HUDEP-2 (cell line): ENCODE data around the gene DCPS.
A peak's percentile ranks its signal among the peaks of the same experiment; 100 is the strongest.
"Not testable (repeated sequence)": the region's sequence is repeated elsewhere in the genome, so short reads cannot be mapped to it uniquely, and the experiment has no call there.

Source experiments
- DNase-seq, 76 experiments: peaks; one replicate each; lab custom pipeline; 2025; ENCODE audit not compliant: unreplicated experiment in 76 of 76; lab: John Stamatoyannopoulos, UW

The DCPS gene, protein sequence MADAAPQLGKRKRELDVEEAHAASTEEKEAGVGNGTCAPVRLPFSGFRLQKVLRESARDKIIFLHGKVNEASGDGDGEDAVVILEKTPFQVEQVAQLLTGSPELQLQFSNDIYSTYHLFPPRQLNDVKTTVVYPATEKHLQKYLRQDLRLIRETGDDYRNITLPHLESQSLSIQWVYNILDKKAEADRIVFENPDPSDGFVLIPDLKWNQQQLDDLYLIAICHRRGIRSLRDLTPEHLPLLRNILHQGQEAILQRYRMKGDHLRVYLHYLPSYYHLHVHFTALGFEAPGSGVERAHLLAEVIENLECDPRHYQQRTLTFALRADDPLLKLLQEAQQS

DNA sequence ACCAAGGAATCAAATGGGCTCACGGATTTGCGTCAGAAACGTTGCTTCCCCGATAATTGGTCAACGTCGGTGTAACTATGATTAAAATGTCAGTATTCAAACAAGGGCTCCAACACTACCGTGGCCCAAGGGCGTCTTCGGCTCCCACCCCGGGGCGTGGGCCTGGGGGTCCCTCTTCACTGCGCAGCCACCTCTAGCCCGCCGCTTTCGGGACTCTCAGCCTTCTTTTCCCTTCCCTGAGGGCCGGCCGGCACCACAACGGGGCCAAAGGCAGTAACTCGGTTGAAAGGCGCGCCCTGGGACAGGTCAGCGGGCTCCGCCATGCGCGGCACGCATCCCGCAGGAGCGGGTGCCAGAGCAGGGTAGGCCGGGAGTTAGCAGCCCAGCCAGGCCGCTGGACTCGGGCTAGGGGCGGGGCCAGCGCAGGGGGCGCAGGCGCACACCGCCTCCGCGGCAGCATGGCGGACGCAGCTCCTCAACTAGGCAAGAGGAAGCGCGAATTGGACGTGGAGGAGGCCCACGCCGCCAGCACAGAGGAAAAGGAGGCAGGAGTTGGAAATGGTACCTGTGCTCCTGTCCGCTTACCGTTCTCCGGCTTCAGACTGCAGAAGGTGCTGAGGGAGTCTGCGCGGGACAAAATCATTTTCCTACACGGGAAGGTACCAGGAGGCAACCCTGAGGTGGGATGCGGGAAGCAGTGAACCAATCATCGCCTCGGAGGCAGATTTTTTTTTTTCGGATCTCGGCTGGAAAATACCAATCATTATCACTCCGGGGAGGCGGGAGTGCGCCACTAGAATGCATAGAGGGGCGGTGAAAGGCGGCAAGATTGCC lies at the start of gene DCPS:
DCPS (plus strand) TSS at position 438 of the 834 bp plus-strand sequence; CDS start at position 459, 21 bp downstream.
- peak in 73 of 76 experiments; percentile 37 to 86 (median 71) for DNase-seq

DNA sequence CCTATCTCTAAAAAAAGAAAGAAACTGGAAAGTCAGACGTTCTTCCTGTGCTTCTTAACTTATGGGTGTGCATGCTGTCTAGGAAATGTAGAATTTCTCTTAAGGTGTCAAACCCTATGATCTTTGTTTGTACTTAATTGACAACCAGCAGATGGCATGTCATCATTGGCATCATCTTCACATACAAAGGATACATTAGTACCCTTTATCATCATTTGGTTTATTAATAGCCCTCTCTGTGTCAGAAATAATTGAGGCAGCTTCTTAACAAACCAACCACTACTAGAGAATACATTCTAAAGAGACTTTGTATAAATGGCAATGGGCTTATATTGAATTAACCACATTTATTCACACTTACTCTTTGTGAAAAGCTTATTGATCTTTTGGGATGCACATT lies 49.0 kb upstream of the DCPS start:
- no peak for DNase-seq

DNA sequence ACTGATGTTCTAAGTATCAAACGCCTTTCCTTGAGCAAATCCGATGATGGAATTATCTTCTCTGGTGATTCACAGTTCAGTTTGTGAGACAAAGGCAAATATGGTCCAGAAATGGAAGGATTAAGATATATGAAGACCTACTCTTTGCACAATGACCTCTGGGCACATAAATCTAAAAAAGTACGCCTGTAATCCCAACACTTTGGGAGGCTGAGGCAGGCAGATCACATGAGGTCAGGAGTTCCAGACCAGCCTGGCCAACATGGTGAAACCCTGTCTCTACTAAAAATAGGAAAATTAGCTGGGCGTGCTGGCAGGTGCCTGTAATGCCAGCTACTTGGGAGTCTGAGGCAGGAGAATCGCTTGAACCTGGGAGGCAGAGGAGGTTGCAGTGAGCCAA lies 48.4 kb upstream of the DCPS start:
- not testable (repeated sequence) for DNase-seq

DNA sequence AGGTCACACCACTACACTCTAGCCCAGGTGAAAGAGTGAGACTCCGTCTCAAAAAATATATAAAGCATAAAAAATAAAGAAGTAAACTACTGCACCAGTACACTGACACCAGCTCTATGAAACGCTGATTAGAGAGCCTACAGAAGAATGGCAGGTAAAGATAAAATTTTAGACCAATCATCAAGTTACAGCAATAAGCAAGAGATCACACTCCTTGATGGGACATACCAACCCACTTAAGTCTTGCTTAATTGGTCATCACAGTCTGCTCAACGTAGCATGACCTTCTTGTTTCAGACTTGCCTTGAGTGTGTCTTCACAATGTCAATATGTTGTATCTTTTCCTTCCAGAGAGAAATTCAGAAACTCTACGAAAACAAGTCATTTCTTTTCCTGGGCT lies 47.6 kb upstream of the DCPS start:
- DNase-seq: no peak

DNA sequence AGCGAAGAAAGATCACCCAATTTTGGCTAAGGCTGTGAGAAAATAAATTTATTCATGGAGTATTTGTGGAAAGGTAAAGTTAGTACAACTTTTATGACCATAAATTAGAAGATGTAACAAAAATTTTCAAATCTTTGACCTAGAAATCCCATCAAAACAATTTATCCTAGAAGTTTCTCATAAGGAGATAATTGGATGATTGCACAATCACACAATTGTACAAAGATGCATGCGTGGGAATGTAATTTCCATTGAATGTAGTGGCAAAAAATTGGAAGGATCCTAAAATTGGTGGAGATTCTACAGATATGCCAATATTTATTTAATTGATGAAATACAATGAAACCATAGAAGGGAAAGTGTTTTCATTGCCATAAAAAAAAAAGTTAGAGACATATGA lies 46.7 kb upstream of the DCPS start:
- DNase-seq: no peak

DNA sequence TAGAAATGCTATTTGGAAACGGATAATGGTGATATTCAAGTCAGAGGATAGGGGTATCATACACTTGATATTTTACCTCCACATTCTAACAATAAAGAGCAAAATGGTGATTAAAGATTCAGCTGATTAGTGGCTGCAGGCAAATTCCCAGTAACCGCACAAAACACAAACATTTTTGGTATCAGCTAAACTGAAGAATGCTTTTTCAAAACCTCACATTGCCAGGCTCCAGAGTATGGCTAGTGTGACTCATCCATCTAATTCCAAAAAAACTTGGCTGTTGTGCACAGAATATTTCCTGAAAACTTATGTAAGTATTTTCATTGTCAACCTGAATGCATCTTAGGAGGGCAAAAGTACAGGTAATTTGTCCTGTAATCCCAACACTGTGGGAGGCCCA lies 46.1 kb upstream of the DCPS start:
- DNase-seq: no peak

DNA sequence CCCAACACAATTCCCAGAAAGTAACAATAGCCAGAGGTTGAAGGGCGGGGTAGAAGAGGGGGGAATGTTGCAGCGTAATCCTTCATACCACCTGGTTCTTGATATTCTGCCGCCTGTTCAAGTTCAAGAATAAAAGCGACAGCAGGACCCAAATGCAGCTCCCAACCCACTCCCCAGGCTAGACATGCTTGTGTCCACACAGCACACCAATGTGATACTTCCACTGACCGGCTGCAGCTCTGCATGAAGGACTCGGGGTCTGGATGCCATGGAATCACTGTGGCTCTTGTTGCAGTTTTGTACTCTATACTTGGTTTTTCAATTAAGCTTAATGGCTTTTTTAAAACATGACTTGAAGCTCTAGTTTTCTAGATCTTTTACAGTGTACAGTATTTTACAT lies 41.6 kb upstream of the DCPS start:
- DNase-seq: no peak

DNA sequence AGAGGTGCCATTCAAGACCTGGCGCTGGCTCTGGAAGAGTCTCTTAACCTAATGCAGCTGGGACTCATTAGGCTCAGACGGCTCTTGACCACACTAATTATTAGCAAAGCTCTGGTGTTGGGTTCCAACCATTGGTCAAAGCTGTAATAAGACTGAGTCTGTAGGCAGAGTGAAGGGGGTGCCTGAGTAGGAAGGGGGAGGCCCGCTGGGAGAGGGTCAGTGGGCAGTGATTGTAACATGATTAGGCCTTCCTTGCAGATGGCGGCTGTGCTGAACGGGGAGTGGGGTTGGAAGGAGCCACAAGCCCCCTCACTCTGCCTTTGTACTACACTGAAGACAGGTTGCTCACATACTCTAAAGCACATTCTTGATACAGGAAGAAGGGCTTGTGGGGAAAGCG lies 40.4 kb upstream of the DCPS start:
- DNase-seq: no peak

DNA sequence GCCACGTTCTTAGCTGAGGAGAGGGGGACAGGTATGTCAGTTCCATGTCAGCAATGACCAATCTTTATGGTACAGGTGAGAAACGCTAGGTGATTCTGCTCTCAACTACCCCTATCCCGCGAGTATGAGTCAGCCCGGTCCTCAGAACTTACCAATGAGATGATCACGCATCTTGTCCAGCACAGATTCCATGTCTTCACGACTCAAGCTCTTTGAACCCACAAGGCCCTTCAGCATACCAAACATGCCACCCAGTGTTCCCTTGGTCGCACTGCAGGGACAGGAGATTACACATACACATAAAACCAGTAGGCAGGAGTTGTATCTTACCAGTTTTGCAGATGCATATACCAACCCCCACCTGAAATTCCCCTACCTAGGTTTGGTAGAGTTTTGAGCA lies 38.0 kb upstream of the DCPS start:
- DNase-seq: no peak

DNA sequence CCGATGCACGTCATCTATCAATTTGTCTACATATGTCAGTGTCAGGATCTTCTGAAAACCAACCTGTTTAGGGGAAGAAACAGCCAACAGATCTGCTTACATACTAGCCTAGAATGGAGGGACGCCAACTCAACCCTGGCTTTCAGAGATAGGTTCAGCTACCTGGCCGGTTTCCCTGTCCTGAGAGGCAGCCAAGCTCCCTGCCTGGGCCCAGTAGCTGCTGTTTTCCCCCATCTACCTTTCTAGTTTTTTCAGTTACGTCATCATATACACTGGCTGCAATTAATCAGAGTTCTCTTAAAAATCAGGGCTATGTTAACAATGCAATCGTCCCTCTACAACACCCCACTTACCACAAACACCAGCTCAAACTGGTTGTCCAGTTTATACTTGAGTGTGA lies 36.2 kb upstream of the DCPS start:
- no peak for DNase-seq

DNA sequence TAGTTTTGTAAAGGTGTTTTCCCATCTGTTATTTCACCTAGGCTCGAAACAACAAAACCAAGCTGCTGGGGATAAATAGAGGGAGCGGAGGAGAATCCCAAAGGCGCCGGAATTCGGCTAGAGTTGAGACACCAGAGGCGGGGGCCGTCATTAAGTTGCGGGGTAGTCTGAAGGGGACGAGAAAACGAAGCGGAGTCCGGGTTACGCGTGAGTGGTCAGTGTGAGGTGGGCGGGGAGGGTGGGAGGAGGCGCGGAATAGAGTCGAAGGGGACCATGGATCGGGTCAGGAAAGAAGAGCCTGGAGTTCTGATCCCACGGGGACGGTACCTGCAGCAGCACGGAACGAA lies 35.5 kb upstream of the DCPS start:
- DNase-seq: no peak

DNA sequence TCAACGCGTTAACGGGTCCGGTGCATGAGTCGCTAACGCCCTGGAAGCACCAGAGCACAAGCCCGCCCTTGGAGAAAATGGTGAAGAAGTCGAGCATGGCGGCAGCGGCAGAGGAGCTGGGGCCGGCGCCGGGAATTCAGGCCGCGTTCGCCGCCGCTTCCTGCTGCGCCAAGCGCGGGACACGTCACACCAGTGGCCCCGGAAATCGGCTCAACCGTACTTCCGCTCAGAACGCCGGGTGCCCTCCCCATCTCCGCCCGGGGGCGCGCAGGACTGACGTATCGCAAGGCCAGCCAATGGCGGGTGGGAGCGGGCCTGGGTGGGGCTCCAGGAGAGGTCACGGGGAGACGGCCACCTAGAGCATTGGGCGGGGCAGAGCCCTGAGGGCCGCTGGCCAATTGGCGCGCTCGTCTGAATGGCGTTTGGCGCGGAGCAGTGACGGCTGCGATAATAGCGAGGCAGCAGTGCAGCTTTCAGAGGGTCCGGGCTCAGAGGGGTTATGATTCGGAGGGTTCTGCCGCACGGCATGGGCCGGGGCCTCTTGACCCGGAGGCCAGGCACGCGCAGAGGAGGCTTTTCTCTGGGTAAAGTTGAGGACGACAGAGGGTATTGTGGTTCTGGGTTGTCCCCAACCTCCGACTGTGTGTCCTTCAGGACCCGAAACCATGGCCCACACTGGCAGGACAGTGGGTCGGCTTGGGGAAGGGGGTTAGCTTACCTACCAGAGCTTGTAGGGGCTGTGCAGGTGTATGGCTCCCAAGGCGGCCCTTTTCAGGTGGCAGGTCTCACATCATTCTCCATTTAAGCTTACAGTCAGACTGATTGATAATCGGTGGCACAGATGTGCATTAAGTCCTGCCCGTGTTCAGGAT lies 34.9 kb upstream of the DCPS start, which contains the start of the genes FOXRED1 and SRPRA:
FOXRED1 (plus strand) TSS at position 447 of the 872 bp plus-strand sequence; CDS start at position 500, 53 bp downstream.
SRPRA (minus strand) TSS at position 188 of the 872 bp plus-strand sequence; CDS start at position 97, 91 bp downstream.
- DNase-seq: peak in 75 of 76 experiments; percentile 34 to 99 (median 98)

DNA sequence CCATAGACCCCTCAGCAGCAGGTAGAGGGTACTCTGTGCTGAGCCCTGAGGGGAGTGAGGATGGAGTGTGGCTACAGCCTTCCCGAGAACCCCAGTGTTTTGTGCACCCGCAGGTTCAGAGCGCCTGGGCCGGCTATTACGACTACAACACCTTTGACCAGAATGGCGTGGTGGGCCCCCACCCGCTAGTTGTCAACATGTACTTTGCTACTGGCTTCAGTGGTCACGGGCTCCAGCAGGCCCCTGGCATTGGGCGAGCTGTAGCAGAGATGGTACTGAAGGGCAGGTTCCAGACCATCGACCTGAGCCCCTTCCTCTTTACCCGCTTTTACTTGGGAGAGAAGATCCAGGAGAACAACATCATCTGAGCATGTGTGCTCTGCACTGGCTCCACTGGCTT lies 26.5 kb upstream of the DCPS start:
- DNase-seq: no peak

DNA sequence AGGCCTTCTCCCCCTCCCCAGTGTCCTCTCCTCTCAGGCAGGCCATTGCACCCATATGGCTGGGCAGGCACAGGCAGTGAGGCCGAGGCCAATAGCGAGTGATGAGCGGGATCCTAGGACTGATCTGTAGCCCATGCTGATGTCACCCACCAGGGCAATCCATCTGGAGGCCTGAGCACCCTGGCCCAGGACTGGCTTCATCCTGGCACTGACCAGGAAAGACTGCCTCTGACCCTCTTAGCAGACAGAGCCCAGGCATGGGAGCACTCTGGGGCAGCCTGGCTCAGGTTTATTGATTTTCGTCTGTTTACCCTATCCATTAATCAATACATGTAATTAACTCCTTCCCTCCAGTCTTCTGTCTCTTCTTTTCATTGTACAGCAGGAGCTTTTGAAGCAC lies 26.1 kb upstream of the DCPS start:
- DNase-seq: no peak

DNA sequence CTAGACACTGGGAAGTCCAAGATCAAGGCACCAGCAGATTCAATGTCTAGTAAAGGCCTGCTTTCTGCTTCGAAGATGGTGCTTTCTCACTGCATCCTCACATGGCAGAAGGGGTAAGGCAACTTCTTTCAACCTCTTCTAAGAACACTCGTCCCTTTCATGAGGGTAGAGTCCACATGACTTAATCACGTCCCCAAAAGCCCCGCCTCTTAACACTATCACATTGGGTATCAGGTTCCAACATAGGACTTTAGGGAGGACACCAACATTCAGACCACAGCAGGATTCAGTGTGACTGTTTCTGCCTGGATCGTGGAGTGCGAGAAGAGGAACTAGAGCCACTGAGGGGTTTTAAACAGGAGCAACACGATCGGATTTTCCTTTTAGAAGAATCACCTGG lies 24.7 kb upstream of the DCPS start:
- DNase-seq: no peak

DNA sequence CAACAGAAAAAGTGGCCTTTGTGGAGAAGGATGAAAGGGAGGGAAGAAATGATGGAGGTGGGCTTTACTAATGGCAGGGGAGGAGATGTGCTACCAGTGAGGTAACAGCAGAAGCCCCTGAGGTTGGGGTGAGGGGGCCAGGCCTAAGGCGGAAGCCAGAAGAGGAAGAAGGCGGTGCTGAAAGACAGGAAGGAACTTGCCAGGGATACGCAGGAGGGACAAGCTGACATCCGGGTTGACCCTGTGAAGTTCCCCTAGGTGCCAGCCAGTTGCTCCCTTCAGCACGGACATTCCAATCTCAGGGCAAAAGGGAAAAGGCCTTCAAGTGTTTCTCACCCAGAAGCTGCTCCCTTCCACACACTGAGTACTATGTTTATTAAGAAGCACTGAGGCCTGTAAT lies 23.3 kb upstream of the DCPS start:
- DNase-seq: no peak

DNA sequence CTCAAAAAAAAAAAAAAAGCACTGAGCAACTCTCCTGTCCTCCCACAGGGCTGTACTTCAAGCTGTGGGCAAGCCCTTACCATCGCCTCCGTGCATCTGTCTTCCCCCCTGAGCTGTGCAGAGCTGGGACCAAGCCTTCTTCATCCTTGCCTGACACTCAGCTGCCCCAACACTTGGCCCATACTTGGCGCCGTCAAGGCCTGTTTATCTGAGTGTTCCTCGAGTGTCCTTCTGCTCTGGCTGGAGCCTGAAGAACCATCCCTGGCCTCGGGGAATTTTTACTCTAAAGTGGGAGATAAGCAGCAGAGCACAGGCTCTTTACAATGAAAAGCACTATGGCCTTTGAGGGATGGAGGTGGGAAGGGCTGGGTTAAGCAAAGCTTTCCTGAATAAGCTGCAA lies 22.6 kb upstream of the DCPS start:
- no peak for DNase-seq

DNA sequence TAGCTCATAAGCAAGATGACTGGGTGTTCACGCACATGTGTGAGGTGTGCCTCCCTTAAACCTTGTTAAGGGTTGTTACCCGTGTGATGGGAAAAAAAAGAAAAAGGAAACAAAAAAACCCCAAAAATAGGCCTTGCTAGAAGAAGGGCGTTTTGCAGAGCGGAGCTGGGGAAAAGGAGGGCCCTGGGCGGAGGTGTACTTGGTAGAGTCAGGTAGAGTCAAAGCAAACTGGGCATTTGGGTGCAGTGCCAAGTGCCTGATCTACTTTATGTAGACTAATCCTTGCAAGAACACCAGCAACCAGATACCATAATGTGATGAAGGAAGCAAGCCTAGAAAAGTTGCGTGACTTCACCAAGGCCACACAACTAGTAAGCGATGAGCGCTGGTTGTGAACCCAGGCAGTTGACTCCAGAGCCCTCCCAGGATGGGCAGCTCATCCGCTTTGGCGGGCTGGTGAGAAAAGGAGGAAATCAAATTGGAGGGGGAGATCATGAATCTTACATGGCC lies 22.1 kb upstream of the DCPS start:
- no peak for DNase-seq

DNA sequence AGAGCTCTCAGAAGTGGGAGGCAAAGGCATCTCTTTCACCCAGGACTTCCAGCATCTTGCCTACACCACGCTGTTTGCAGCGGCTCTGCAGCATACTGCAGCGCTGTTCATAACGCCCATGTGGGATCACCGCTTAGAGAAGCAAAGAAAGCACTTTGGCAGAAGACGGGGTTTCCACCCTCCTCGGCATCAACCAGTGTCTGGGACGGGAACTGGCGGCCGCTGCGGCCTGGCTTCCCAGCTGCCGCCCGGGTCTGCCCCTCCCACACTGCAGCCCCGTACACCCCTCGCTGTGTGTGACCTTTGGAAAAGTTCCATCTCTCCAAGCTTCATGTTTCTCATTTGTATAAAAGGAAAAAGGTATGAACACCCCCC lies 21.5 kb upstream of the DCPS start:
- peak in 6 of 76 experiments; percentile 6 to 31 (median 8) for DNase-seq

DNA sequence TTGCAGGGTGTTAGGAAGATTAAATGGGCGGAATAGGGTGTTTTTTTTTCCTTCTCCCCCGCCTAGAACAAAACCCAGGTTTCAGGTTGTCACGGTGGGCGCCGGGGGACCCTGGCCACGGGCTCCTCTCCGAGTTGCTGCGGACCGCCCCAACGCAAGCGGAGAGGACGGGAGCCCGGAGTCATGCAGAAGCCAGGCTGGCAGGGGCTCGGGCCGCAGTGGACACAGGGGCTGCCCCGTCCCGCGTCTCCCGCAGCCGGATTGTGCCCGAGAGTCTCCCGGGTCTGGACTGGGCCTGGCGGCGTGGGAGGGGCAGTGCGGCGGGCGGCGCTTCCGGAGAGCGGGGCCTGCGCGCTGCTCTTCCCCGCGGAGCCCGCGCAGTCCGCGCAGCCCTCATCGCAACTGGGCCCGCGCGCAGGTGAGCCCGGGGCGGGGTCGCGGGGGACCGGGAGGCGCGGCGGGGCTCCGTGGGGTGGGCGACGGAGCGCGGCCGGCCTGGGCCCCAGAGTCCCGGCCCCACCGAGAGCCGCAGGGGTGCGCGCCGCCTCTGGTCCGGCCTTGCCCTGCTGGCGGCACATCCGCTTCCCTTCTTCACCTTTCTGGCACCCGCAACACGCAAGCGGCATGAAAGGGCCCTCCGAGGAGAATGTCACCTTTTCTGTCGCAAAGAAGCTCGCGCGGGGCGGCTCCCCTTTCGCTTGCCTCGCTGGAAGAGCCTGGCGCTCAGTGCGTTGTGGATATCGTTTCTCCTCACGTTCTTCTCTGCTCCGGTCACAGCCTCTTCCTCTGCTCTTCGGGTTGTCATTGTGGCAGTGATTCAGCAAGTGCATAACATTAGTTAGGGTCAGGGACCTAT lies 20.9 kb upstream of the DCPS start, which contains the start of gene TIRAP:
TIRAP (plus strand) TSS at position 358 of the 856 bp plus-strand sequence. CDS start 7,802 bp downstream, outside the sequence.
- peak in 28 of 76 experiments; percentile 5 to 55 (median 26) for DNase-seq
